PC-9 (cell line): ENCODE data around the gene ARHGEF1. TPM values are rescaled to one million over a fixed set of nuclear protein-coding genes. Genes with fewer than 3 reads are reported as not detected.

Experiments used
- BruUV-seq: library from RNA; stranded (reverse); fragments of 400-500 nt; replicated peaks from 2 replicates; lab custom pipeline; 2021; lab: Mats Ljungman, UMichigan
- CTCF ChIA-PET: fragments of 300-600 bp; sonication (Branson Sonifier 250); formaldehyde crosslinking; loops from one replicate; lab custom pipeline; 2022; ENCODE audit warnings: antibody characterized with exemption; lab: Charles Lee
- POLR2A ChIA-PET: fragments of 300-600 bp; sonication (Branson Sonifier 250); formaldehyde crosslinking; loops from one replicate; lab custom pipeline; 2022; ENCODE audit warnings: antibody characterized with exemption; ENCODE audit not compliant: unreplicated experiment; lab: Charles Lee
- DNase-seq, 2 experiments: peaks; one replicate each; pipeline versions ENCODE4 v3.0.0 to v3.0.0-alpha.2; 2015 to 2022; ENCODE audit warnings: mixed read lengths in 1 of 2
- H2AFZ ChIP-seq: fragments of 200-600 bp; sonication (generic); 2 replicates; pipeline ENCODE4 v1.8.1; 2017; ENCODE audit warnings: antibody characterized with exemption
- H3F3A ChIP-seq: fragments of 200-600 bp; sonication (generic); 2 replicates; pipeline ENCODE4 v1.8.1; 2017; ENCODE audit warnings: antibody characterized with exemption, mild to moderate bottlenecking, low read depth; ENCODE audit not compliant: insufficient read depth
- H3K27ac ChIP-seq: fragments of 200-600 bp; sonication (generic); 2 replicates; pipeline ENCODE4 v1.6.1; 2016; ENCODE audit warnings: mixed run types
- H3K27me3 ChIP-seq: fragments of 200-600 bp; sonication (generic); 2 replicates; pipeline ENCODE4 v1.6.1; 2016; ENCODE audit warnings: low read depth, mixed run types; ENCODE audit not compliant: insufficient read depth
- H3K36me3 ChIP-seq: fragments of 200-600 bp; sonication (generic); 2 replicates; pipeline ENCODE4 v1.6.1; 2016; ENCODE audit warnings: low read depth, mixed run types
- H3K4me1 ChIP-seq: fragments of 200-600 bp; sonication (generic); replicated peaks from 2 replicates; pipeline ENCODE4 v1.6.1; 2016; ENCODE audit warnings: mixed run types; ENCODE audit not compliant: insufficient read depth
- H3K4me2 ChIP-seq: fragments of 200-600 bp; sonication (generic); 2 replicates; pipeline ENCODE4 v1.6.1; 2017; ENCODE audit warnings: mixed run types
- H3K4me3 ChIP-seq: fragments of 200-600 bp; sonication (generic); 2 replicates; pipeline ENCODE4 v1.6.1; 2016; ENCODE audit warnings: mixed run types
- H3K79me2 ChIP-seq: fragments of 200-600 bp; sonication (generic); 2 replicates; pipeline ENCODE4 v1.6.1; 2017; ENCODE audit warnings: low read depth, mixed run types
- H3K9me2 ChIP-seq: fragments of 200-600 bp; sonication (generic); 2 replicates; pipeline ENCODE4 v1.8.1; 2017; ENCODE audit warnings: mild to moderate bottlenecking; ENCODE audit not compliant: insufficient read depth
- H3K9me3 ChIP-seq: fragments of 200-600 bp; sonication (generic); 2 replicates; pipeline ENCODE4 v1.8.1; 2016; ENCODE audit warnings: low read depth; ENCODE audit not compliant: insufficient read depth
- H4K20me1 ChIP-seq: fragments of 200-600 bp; sonication (generic); 2 replicates; pipeline ENCODE4 v1.8.1; 2017; ENCODE audit not compliant: insufficient read depth
- EZH2 ChIP-seq: fragments of 200-600 bp; sonication (generic); IDR thresholded peaks from 2 replicates; pipeline ENCODE4 v1.8.0; 2017; ENCODE audit warnings: antibody characterized with exemption, low read depth
- intact Hi-C: fragments of 100-400 bp; cut with micrococcal nuclease; formaldehyde crosslinking; loops from one replicate; pipeline ENCODE4 v1.10.0; 2022; ENCODE audit not compliant: unreplicated experiment
- total RNA-seq: library from RNA; stranded (reverse); gene quantifications from 2 replicates; pipeline ENCODE4 v1.2.3, GENCODE V29; 2021
- TF ChIP-seq, protein P1 (sequence below): fragments of 200-600 bp; sonication (generic); conservative IDR thresholded peaks from 2 replicates; pipeline ENCODE4 v1.6.1; 2017; ENCODE audit warnings: mixed run types, antibody characterized with exemption, mild to moderate bottlenecking, moderate library complexity

Gene ARHGEF1
- total RNA-seq, 1 experiment from 2014 or later, result 101 TPM

DNA sequence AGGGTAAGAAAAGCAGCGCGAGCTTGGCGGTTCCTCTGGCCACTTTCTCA, 38.2 kb upstream of the ARHGEF1 start, which contains the start of gene DMRTC2:
TSS of gene DMRTC2 (plus strand) at position 42 of the 50 bp plus-strand sequence. CDS start 2,387 bp downstream, outside the sequence.
- no peaks in the 10 kb centered on the region for H3F3A ChIP-seq
- H4K20me1 ChIP-seq, result no peaks in the 10 kb centered on the region
- CTCF ChIA-PET, result interaction anchor here (0.6 kb wide), 1 partner anchor 246 kb away, joined by 7 read pairs; no protein-coding TSS in a partner anchor
- peaks cover 14% of the 10 kb centered on the region for H3K27me3 ChIP-seq
- H3K4me2 ChIP-seq, result no peak within 1 kb of the TSS
- no peaks in the 10 kb centered on the region for H3K9me3 ChIP-seq
- H3K4me3 ChIP-seq, result no peak within 1 kb of the TSS
- H3K4me1 ChIP-seq, result no peaks in the 10 kb centered on the region
- intact Hi-C loops, result no loop called here
- H2AFZ ChIP-seq, result no peak within 1 kb of the TSS
- H3K79me2 ChIP-seq, result no peaks in the 10 kb centered on the region
- H3K9me2 ChIP-seq, result no peaks in the 10 kb centered on the region
- H3K27ac ChIP-seq, result no peak within 1 kb of the TSS
- BruUV-seq, result no TSS peak
- TF ChIP-seq, protein P1, sequence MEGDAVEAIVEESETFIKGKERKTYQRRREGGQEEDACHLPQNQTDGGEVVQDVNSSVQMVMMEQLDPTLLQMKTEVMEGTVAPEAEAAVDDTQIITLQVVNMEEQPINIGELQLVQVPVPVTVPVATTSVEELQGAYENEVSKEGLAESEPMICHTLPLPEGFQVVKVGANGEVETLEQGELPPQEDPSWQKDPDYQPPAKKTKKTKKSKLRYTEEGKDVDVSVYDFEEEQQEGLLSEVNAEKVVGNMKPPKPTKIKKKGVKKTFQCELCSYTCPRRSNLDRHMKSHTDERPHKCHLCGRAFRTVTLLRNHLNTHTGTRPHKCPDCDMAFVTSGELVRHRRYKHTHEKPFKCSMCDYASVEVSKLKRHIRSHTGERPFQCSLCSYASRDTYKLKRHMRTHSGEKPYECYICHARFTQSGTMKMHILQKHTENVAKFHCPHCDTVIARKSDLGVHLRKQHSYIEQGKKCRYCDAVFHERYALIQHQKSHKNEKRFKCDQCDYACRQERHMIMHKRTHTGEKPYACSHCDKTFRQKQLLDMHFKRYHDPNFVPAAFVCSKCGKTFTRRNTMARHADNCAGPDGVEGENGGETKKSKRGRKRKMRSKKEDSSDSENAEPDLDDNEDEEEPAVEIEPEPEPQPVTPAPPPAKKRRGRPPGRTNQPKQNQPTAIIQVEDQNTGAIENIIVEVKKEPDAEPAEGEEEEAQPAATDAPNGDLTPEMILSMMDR, result no peak
- TF ChIP-seq EZH2, result no peak
- POLR2A ChIA-PET, result no interaction called here
- no peak for DNase-seq
- H3K36me3 ChIP-seq, result no peaks in the 10 kb centered on the region

DNA sequence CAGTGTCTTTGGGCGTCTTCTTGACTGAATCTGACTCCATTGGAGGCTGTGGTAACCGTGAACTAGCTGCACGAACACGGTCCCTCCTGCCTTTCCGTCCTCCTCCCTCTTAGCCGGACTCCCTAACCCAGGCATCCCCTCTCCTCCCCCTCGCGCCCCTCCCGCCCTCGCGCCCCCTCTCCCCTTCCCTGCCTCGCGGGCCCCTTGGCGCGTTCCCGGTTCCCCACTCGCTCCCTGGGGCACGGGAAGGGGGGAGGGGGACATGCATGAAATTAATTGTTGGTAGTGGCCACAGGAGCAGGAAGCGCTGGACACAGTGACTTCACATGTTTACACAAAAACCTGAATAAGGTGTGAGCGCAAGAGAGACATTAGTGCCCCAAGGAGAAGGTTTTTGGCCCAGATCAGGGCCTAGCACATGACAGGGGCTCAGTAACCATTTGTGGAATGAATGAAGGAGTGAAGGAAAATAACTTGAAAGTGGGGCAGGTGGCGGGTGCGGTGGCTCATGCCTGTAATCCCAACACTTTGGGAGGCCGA, 37.9 kb upstream of the ARHGEF1 start:
- Histone ChIP-seq H3K4me3 (no peak overlapping the region), H3F3A (no peaks in the 10 kb centered on the region), H3K4me2 (no peak overlapping the region), H3K27me3 (peaks cover 15% of the 10 kb centered on the region), H3K9me2 (no peaks in the 10 kb centered on the region), H3K4me1 (no peaks in the 10 kb centered on the region), H3K36me3 (no peaks in the 10 kb centered on the region), H2AFZ (no peak overlapping the region), H3K27ac (no peak overlapping the region), H3K9me3 (no peaks in the 10 kb centered on the region), H4K20me1 (no peaks in the 10 kb centered on the region), H3K79me2 (no peaks in the 10 kb centered on the region)
- no TSS peak for BruUV-seq
- TF ChIP-seq EZH2, result no peak
- TF ChIP-seq, protein P1, result no peak
- ChIA-PET CTCF (interaction anchor here (0.6 kb wide), 1 partner anchor 246 kb away, joined by 7 read pairs; no protein-coding TSS in a partner anchor), POLR2A (no interaction called here)
- intact Hi-C loops, result no loop called here
- DNase-seq, result no peak

DNA sequence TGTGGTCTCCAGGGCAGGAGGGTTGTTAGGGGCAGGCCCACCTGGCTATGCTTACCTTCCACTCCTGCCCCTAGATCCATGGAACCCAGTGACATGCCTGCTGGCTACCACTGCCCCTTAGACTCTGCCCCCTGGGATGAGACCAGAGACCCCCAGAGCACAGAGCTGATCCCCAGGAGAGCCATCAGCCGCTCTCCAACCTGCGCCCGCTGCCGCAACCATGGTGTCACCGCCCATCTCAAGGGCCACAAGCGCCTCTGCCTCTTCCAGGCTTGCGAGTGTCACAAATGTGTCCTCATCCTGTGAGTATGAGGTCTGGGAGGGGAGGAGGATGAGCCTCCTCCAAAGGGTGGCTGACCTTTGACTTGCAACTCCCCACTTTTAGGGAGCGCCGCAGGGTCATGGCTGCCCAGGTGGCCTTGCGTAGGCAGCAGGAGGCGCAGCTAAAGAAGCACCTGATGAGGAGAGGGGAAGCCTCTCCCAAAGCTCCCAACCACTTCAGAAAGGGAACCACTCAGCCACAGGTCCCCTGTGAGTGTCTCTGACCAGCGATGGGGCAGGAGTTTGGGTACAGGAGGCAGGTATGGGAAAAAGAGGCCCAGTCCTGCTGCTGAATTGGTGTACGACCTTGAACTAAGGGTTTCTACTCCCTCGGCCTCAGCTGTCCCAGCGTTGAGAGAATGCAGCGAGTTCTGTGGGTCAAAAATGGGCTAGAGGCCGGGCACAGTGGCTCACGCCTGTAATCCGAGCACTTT, 35.5 kb upstream of the ARHGEF1 start:
- Histone ChIP-seq H3F3A (no peaks in the 10 kb centered on the region), H3K27me3 (peaks cover 35% of the 10 kb centered on the region), H3K9me3 (no peaks in the 10 kb centered on the region), H3K36me3 (no peaks in the 10 kb centered on the region), H3K4me1 (no peaks in the 10 kb centered on the region), H3K27ac (no peak overlapping the region), H4K20me1 (no peaks in the 10 kb centered on the region), H3K4me3 (no peak overlapping the region), H3K79me2 (no peaks in the 10 kb centered on the region), H3K9me2 (no peaks in the 10 kb centered on the region), H2AFZ (no peak overlapping the region), H3K4me2 (no peak overlapping the region)
- CTCF ChIA-PET, result no interaction called here
- intact Hi-C loops, result no loop called here
- POLR2A ChIA-PET, result no interaction called here
- no peak for DNase-seq
- no TSS peak for BruUV-seq
- TF ChIP-seq EZH2, result no peak
- TF ChIP-seq, protein P1, result no peak
